Activated naive CD8-positive, alpha-beta T cell treated with anti-CD3 and anti-CD28 coated beads, Interleukin-2, amount 50 U/mL, for 24 hours (primary cell): Measurements from ENCODE around the gene SRPK2.
A peak's percentile ranks its signal among the peaks of the same experiment; 100 is the strongest.
"Not testable (repeated sequence)": the region's sequence is repeated elsewhere in the genome, so short reads cannot be mapped to it uniquely, and the experiment has no call there.

ENCODE experiments used
- ATAC-seq: fragments of 150-1000 bp; cut with Tn5 transposase; one replicate; pipeline ENCODE4 v1.10.0; 2021
- DNase-seq: peaks from one replicate; pipeline ENCODE4 v3.0.0; 2021
- H3K27ac Mint-ChIP-seq: one replicate; pipeline ENCODE4 v1.8.0; 2021; ENCODE audit warnings: mild to moderate bottlenecking, mixed read lengths
- H3K27me3 Mint-ChIP-seq: one replicate; pipeline ENCODE4 v1.8.0; 2021; ENCODE audit warnings: mixed read lengths
- H3K36me3 Mint-ChIP-seq: one replicate; pipeline ENCODE4 v1.8.0; 2021; ENCODE audit warnings: low read depth, mixed read lengths
- H3K4me1 Mint-ChIP-seq: one replicate; pipeline ENCODE4 v1.8.0; 2021; ENCODE audit warnings: mixed read lengths
- H3K4me3 Mint-ChIP-seq: one replicate; pipeline ENCODE4 v1.8.0; 2021; ENCODE audit warnings: mild to moderate bottlenecking, moderate library complexity, mixed read lengths
- H3K9me3 Mint-ChIP-seq: one replicate; pipeline ENCODE4 v1.8.0; 2021; ENCODE audit warnings: mixed read lengths

SRPK2 gene

GRCh38 chr7:105360149-105360548 is 28.6 kb downstream of the SRPK2 start:
- Mint-ChIP-seq H3K36me3 (peaks cover 21% of the 10 kb centered on the region), H3K4me1 (peaks cover 19% of the 10 kb centered on the region)
- not testable (repeated sequence) for H3K27ac Mint-ChIP-seq, H3K27me3 Mint-ChIP-seq, ATAC-seq, H3K4me3 Mint-ChIP-seq, H3K9me3 Mint-ChIP-seq, DNase-seq

DNA sequence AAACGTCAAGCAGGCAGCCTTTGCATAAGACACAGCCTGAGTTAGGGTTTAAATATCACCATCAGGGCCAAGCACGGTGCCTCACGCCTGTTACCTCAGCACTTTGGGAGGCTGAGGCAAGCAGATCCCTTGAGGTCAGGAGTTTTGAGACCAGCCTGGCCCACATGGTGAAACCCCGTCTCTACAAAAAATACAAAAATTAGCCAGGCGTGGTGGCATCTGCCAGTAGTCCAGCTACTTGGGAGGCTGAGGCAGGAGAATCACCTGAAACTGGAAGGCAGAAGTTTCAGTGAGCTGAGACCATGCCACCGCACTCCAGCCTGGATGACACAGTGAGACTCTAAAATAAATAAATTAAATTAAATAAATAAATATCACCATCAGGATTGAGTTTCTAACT is 33.0 kb downstream of the SRPK2 start:
- no peak overlapping the region for H3K27ac Mint-ChIP-seq
- ATAC-seq = no peak

GRCh38 chr7:105354383-105354782 is 34.3 kb downstream of the SRPK2 start:
- DNase-seq (no peak), ATAC-seq (no peak)
- no peak overlapping the region for H3K4me3 Mint-ChIP-seq
- no peaks in the 10 kb centered on the region for H3K9me3 Mint-ChIP-seq
- H3K27me3 Mint-ChIP-seq = no peaks in the 10 kb centered on the region
- H3K4me1 Mint-ChIP-seq = peaks cover 57% of the 10 kb centered on the region
- peak overlapping the region; percentile 55 for H3K27ac Mint-ChIP-seq
- no peaks in the 10 kb centered on the region for H3K36me3 Mint-ChIP-seq

More for the DNA sequence above, 33.0 kb downstream of the SRPK2 start:
- H3K4me1 Mint-ChIP-seq = peaks cover 53% of the 10 kb centered on the region
- H3K36me3 Mint-ChIP-seq = no peaks in the 10 kb centered on the region
- H3K4me3 Mint-ChIP-seq = no peak overlapping the region
- H3K27me3 Mint-ChIP-seq = no peaks in the 10 kb centered on the region
- no peak for DNase-seq
- no peaks in the 10 kb centered on the region for H3K9me3 Mint-ChIP-seq

GRCh38 chr7:105353752-105354328 is 34.9 kb downstream of the SRPK2 start:
- DNase-seq (no peak), ATAC-seq (no peak)
- no peaks in the 10 kb centered on the region for H3K27me3 Mint-ChIP-seq
- H3K27ac Mint-ChIP-seq = peak overlapping the region; percentile 55
- H3K4me3 Mint-ChIP-seq = no peak overlapping the region
- no peaks in the 10 kb centered on the region for H3K36me3 Mint-ChIP-seq
- H3K4me1 Mint-ChIP-seq = peaks cover 58% of the 10 kb centered on the region
- H3K9me3 Mint-ChIP-seq = no peaks in the 10 kb centered on the region

- H3K36me3 Mint-ChIP-seq = no peaks in the 10 kb centered on the region
- H3K4me1 Mint-ChIP-seq = peaks cover 62% of the 10 kb centered on the region
- H3K4me3 Mint-ChIP-seq = no peak overlapping the region
- peak; percentile 2 for ATAC-seq
- no peaks in the 10 kb centered on the region for H3K27me3 Mint-ChIP-seq
- H3K27ac Mint-ChIP-seq = no peak overlapping the region
- DNase-seq = no peak
- no peaks in the 10 kb centered on the region for H3K9me3 Mint-ChIP-seq
Observed at GRCh38 chr7:105352901-105353668, 35.6 kb downstream of the SRPK2 start.

DNA sequence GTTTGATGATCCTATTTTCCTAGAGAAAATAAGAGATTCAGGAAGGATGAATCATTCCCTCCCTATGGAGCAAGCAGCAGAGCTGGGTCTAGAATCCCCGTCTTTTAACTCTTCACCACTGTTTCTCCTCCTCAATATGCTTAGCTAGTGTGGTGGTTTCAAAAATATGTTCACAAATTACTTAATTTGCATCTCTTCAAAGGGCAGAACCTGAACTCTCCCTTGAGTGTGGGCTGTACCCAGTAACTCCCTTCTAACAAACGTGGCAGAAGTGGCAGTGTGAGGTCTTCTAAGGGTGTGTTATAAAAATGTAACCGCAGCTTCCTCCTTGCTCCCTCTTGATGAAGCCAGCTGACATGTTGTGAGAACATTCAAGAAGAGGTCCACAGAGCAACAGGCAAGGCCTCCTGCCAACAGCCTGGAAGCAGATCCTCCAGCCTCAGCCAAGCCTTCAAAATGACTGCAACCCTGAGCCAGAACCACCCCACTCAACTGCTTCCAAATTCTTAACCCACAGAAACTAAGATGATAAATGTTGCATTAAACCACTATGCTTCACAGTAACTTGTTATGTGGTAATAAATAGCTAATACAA is 36.6 kb downstream of the SRPK2 start:
- Mint-ChIP-seq H3K4me1 (peaks cover 65% of the 10 kb centered on the region), H3K4me3 (peak overlapping the region; percentile 56), H3K27ac (peak overlapping the region; percentile 89), H3K9me3 (no peaks in the 10 kb centered on the region), H3K36me3 (no peaks in the 10 kb centered on the region), H3K27me3 (no peaks in the 10 kb centered on the region)
- DNase-seq (peak; percentile 46), ATAC-seq (peak; percentile 92)

DNA sequence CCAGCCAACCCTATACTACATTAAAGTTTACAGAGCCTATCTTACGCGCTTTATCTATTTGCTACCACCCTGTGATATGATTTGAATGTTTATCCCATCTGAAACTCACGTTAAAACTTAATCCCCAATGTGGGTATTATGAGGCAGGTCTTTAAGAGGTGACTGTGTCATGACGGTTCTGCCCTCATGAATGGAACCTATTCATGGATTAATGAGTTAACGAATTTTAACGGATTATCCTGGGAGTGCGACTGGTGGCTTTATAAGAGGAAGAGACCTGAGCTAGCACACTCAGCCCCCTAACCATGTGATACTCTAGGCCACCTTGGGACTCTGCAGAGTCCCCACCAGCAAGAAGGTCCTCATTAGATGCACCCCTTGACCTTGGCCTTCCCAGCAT is 37.8 kb downstream of the SRPK2 start:
- H3K4me3 Mint-ChIP-seq = no peak overlapping the region
- peaks cover 74% of the 10 kb centered on the region for H3K4me1 Mint-ChIP-seq
- no peak overlapping the region for H3K27ac Mint-ChIP-seq
- no peaks in the 10 kb centered on the region for H3K9me3 Mint-ChIP-seq
- DNase-seq (no peak), ATAC-seq (no peak)
- H3K27me3 Mint-ChIP-seq = no peaks in the 10 kb centered on the region
- H3K36me3 Mint-ChIP-seq = no peaks in the 10 kb centered on the region

- H3K9me3 Mint-ChIP-seq, H3K27ac Mint-ChIP-seq, H3K27me3 Mint-ChIP-seq, H3K36me3 Mint-ChIP-seq, ATAC-seq, H3K4me3 Mint-ChIP-seq, DNase-seq: not testable (repeated sequence)
- H3K4me1 Mint-ChIP-seq = peaks cover 67% of the 10 kb centered on the region
Observed at GRCh38 chr7:105348177-105348576, 40.5 kb downstream of the SRPK2 start.

DNA sequence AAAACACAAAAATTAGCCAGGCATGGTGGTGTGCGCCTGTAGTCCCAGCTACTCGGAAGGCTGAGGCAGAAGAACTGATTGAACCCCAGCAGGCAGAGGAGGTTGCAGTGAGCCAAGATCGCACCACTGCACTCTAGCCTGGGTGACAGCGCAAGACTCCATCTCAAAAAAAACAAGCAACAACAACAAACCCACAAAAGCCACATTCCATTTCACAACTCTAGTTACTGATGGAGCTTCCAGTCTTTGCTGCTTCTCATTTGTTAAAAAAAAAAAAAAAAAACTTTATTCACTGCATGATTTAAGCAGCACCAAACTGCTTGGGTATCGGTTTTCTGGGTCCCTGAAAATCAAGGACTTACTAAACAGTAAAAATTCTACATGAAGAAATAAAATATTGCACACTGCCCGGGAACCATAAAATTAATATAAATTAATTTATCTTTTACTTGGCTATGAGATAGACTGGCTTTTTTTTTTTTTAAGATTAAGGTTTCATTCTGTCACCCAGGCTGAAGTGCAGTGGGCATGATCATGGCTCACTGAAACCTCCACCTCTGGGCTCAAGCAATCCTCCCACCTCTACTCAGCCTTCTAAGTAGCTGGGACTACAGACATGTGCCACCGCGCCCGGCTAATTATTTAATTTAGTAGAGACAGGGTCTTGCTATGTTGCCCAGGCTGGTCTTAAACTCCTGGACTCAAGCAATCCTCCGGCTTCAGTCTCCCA is 42.0 kb downstream of the SRPK2 start:
- peaks cover 62% of the 10 kb centered on the region for H3K4me1 Mint-ChIP-seq
- no peaks in the 10 kb centered on the region for H3K36me3 Mint-ChIP-seq
- H3K27ac Mint-ChIP-seq = no peak overlapping the region
- no peak overlapping the region for H3K4me3 Mint-ChIP-seq
- no peaks in the 10 kb centered on the region for H3K27me3 Mint-ChIP-seq
- H3K9me3 Mint-ChIP-seq = no peaks in the 10 kb centered on the region
- DNase-seq = no peak
- ATAC-seq = no peak

DNA sequence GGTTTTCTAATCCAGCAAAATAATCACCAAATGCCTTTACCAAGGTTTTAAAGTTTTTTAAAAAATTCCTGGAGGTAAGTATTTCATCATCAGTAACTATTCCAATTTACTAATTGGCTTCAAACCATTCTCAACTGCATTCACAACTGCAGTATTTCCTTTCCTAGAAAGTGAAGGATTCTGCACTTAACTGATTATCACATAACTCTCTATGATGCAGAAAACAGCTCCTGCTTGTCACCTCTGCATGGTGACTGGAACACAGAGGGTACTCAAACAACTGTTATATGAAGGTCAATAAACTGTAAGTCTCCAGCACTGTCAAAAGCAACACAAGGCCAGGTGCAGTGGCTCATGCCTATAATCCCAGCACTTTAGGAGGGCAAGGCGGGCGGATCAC is 42.6 kb downstream of the SRPK2 start:
- Mint-ChIP-seq H3K4me1 (peaks cover 60% of the 10 kb centered on the region), H3K27me3 (no peaks in the 10 kb centered on the region), H3K4me3 (no peak overlapping the region), H3K36me3 (no peaks in the 10 kb centered on the region), H3K9me3 (no peaks in the 10 kb centered on the region), H3K27ac (no peak overlapping the region)
- no peak for DNase-seq
- ATAC-seq = no peak

DNA sequence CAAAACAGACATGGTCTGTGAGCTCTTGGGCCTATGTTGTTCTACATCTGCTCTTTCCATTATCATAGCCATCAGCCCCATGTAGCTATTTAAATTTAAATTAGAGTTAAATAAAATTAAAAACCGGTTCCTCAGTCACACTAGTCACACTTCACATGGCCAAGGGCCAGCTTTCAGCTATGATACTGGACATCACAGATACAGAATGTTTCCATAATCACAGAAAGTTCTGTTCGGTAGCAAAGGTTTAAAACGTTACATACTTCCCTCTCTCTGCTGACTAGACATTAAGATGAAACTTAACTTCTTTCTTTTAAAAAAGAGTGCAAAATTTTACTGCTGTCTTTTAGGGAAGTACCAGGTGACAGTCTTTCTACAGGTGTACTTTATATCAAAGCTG is 43.0 kb downstream of the SRPK2 start:
- no peak overlapping the region for H3K4me3 Mint-ChIP-seq
- no peak for DNase-seq

DNA sequence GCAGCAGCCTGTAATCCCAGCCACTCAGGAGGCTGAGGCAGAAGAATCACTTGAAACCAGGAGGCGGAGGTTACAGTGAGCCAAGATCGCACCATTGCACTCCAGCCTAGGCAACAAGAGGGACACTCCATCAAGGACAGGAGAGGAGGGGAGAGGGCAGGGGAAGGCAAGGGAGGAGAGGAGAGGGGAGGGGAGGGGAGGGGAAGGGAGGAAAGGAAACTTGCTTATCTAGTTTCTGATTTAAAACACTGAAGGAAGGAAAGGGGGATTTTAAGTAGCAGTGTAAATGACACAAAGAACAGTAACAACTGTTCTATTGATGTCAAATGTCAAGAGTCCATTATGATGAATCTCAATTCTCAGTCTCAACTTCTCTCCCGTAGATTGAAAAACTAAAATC is 43.7 kb downstream of the SRPK2 start:
- peak; percentile 65 for ATAC-seq
- no peak overlapping the region for H3K27ac Mint-ChIP-seq
- H3K9me3 Mint-ChIP-seq = no peaks in the 10 kb centered on the region
- no peak for DNase-seq
- no peak overlapping the region for H3K4me3 Mint-ChIP-seq
- H3K36me3 Mint-ChIP-seq = no peaks in the 10 kb centered on the region
- H3K27me3 Mint-ChIP-seq = no peaks in the 10 kb centered on the region
- peaks cover 53% of the 10 kb centered on the region for H3K4me1 Mint-ChIP-seq

More for the DNA sequence above, 43.0 kb downstream of the SRPK2 start:
- Mint-ChIP-seq H3K9me3 (no peaks in the 10 kb centered on the region), H3K27me3 (no peaks in the 10 kb centered on the region), H3K27ac (no peak overlapping the region), H3K36me3 (no peaks in the 10 kb centered on the region), H3K4me1 (peaks cover 56% of the 10 kb centered on the region)
- ATAC-seq = no peak

GRCh38 chr7:105339404-105340323 is 49.1 kb downstream of the SRPK2 start:
- no peaks in the 10 kb centered on the region for H3K36me3 Mint-ChIP-seq
- no peaks in the 10 kb centered on the region for H3K27me3 Mint-ChIP-seq
- H3K4me1 Mint-ChIP-seq = peaks cover 20% of the 10 kb centered on the region
- no peak for DNase-seq
- H3K27ac Mint-ChIP-seq = no peak overlapping the region
- ATAC-seq = no peak
- no peak overlapping the region for H3K4me3 Mint-ChIP-seq
- H3K9me3 Mint-ChIP-seq = no peaks in the 10 kb centered on the region

GRCh38 chr7:105337529-105337928 is 51.2 kb downstream of the SRPK2 start:
- H3K9me3 Mint-ChIP-seq = no peaks in the 10 kb centered on the region
- H3K27me3 Mint-ChIP-seq = no peaks in the 10 kb centered on the region
- H3K4me1 Mint-ChIP-seq = peaks cover 10% of the 10 kb centered on the region
- ATAC-seq = no peak
- no peak for DNase-seq
- H3K27ac Mint-ChIP-seq = no peak overlapping the region
- H3K4me3 Mint-ChIP-seq = no peak overlapping the region
- H3K36me3 Mint-ChIP-seq = no peaks in the 10 kb centered on the region
